Stimulated activated CD4-positive, alpha-beta T cell treated with anti-CD3 and anti-CD28 coated beads, TNF-alpha, amount 100 ng/mL, for 24 hours (primary cell): ENCODE data around the gene GYPB.
"Not testable (repeated sequence)": the region's sequence is repeated elsewhere in the genome, so short reads cannot be mapped to it uniquely, and the experiment has no call there.

Source experiments
- DNase-seq, 3 experiments: peaks; one replicate each; pipeline ENCODE4 v3.0.0-alpha.2; 2020; ENCODE audit warnings: low read depth in 3 of 3

The GYPB gene

GRCh38 chr4:144014808-144015207 lies 4.4 kb downstream of the GYPB start:
- DNase-seq = no peak

DNA sequence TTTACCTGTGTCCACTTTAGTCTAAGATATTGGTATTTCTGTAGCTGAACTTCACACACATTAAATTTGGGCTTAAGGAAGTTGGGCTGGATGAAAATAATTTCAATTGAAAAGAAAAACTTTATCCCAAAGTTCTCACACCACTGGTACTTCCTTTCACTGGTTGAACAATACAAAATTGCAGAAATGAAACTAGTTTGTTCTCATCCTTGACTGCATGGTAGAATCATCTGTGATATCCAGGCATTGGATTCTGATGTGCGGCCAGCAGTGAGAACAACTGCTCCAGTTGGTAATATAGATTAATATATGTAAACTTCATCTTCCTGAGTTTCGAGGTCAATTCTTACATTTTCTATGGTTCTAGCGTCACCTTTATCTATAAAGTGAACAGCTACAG lies 10.6 kb downstream of the GYPB start:
- DNase-seq = not testable (repeated sequence)

DNA sequence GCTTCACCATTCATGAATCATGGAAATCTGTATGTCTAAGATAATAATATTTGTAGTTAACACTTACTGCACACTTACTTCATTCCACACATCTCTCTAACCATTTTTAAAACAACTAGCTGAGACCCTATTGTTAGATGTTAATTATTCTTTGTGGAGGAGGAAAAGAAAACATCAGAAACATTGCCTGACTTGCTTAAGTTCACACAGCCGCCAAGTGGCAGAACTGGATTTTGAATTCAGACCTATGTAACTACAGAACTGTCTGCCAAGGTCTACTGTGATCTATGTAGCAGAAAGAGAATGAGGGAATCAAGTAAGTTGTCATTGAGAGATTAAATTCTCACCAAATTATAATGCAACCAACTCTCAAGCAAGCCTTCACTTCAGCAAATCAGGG lies 11.2 kb downstream of the GYPB start:
- not testable (repeated sequence) for DNase-seq

GRCh38 chr4:144006200-144006803 lies 12.9 kb downstream of the GYPB start:
- DNase-seq = not testable (repeated sequence)

GRCh38 chr4:144005558-144005953 lies 13.6 kb downstream of the GYPB start:
- not testable (repeated sequence) for DNase-seq

DNA sequence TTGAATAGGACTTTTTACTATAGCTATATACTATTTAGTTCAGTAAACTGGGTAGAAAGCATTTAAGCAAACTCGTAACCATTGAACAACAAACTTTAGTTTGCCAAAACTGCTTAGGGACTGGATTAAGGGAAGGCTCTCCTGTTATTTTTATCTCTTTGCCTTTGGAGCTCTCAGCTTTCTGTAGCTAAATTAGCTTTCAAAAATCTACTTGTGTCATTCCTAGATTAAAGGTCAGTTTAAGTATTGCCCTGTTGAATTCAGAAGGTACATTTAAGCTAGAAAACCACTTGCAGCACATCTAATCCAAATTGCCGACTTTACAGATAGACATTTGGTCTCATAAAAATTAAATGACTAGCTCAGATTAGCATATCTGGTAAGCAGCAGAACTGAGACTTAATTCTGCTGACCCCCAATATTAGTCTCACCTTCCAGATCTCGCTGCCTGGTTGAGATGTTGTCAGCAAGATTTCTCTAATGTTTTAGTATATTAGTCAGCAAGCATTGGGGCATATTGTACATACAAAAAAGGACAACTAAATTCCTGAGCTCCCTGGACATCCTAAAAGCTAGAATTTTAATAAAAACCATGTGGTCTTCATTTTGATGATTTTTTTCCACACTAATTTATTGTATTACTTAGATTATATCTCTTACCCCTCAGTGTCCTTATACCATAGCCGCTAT lies 14.2 kb downstream of the GYPB start:
- DNase-seq = not testable (repeated sequence)

GRCh38 chr4:144003890-144004265 lies 15.3 kb downstream of the GYPB start:
- not testable (repeated sequence) for DNase-seq

DNA sequence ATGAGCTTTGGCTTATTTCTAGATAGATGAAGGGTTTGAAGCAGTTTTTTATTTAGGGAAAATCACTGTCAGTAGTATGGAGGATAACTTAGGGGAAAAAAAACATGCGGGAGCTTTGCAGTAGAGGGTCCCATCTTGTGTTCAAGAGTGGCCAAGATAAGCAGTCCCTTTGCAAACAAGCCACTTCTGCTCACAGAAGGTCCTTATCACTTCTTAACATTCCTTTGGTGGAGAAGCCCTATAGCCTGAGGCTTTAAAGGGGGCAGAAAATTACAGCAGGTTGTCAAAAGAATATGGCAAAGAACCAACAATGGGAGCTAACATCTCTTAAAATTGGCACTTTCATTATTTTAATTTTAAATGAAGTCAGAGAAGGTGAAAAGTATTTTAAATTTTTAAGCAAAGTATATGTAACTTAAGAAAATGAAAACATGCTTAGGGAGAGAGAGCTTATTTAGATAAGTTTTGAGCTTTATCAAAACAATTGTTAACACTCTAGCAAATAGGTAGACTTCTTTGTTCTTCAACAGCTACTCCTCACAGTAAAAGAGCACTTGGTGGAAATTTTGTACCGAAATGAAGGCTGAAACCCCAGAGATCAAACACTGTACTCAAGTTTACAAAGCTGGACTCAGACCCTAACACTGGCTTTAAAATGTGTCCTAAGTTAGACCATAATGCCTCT lies 15.8 kb downstream of the GYPB start:
- not testable (repeated sequence) for DNase-seq

GRCh38 chr4:144000331-144000995 lies 18.7 kb downstream of the GYPB start:
- not testable (repeated sequence) for DNase-seq

DNA sequence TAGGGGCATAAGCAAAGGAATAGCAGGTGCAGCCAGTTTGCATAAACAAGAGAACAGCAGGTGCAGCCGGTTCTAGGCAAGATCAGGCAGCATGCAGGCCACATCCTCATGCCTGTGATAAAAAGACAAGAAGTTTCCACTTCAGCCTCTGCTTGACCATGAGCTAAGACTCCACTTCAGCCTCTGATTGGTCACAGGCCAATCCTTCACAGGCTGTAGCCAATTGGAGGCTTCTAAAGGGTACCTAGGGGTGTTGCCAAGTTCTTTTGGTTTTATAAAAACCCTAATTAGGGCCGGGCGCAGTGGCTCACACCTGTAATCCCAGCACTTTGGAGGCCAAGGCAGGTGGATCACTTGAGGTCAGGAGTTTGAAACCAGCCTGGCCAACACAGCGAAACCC lies 23.0 kb downstream of the GYPB start:
- not testable (repeated sequence) for DNase-seq

- not testable (repeated sequence) for DNase-seq
Observed at GRCh38 chr4:143991761-143992160, 27.4 kb downstream of the GYPB start.

GRCh38 chr4:143990717-143991116 lies 28.5 kb downstream of the GYPB start:
- peak in 1 of 3 experiments; percentile 1 for DNase-seq

GRCh38 chr4:143986180-143986579 lies 33.0 kb downstream of the GYPB start:
- no peak for DNase-seq

DNA sequence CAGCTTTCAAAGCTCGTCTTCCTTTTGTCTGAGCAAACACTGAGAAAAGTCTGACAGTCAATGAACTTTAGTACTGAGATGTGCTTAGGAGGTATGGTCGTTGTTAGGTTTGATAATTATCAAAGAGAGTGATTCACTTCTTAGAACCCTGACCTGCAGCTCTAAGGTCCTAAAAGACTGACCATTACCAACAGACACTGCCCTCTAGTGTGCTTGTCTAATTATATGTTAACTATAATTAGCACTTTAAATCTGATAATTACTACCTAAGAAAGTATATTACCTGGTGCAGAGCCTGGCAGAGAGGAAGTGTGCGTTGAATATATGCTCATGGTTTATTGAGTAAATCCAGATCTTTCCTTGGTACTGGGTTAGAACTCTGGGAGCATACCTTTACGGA lies 38.4 kb downstream of the GYPB start:
- not testable (repeated sequence) for DNase-seq

DNA sequence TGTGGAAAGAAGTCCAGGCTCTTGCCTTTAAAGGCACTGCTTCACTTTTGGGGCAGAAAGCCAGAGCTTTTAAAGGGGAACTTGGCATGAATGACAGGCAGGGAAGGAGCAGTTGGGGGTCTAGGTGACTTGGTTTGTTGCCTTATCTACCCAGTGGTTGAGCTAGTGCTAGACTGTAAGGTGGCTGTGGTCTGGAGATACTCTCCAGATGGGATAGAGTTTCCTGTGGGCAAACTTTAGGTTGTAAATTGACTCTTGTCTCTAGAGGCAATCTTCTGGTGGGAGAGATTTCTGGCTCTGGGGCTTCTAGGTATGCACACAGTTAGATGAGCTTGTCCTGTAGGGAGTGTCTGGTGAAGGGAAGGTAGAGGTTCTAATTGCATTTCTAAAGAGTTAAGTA lies 43.7 kb downstream of the GYPB start:
- not testable (repeated sequence) for DNase-seq

DNA sequence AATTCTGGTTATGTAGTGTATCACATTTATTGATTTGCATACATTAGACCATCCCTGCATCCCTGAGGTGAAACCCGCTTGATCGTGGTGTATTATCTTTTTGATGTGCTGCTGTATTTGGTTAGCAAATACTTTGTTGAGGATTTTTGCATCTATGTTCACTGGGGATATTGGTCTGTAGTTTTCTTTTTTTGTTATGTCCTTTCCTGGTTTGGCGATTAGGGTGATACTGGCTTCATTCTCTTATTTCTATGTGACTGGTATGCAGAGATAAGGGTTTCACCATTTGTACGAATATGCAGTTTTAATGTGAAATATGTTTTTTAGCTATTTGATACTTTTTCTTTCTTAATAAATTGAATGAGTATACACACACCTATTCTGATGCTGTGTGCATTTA lies 45.2 kb downstream of the GYPB start:
- not testable (repeated sequence) for DNase-seq

DNA sequence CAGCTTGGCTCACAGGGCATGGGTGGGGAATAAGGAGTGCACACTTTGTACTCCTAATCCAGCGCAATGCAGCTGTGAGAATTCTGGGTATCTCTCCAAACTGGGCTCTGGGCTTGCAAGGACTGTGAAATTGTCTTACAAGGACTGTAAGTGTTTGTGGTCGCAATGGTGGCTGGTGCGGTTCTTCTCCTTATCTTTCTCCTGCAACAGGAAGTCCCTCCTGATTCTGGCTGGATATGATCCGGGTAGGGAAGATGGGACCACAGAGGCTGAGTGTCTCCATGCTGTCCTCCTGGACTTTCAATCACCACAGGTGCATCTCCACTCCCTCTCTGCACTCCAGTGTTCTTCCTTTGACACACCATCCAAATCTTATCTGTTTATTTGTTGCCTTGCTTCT lies 58.1 kb downstream of the GYPB start:
- DNase-seq = no peak

DNA sequence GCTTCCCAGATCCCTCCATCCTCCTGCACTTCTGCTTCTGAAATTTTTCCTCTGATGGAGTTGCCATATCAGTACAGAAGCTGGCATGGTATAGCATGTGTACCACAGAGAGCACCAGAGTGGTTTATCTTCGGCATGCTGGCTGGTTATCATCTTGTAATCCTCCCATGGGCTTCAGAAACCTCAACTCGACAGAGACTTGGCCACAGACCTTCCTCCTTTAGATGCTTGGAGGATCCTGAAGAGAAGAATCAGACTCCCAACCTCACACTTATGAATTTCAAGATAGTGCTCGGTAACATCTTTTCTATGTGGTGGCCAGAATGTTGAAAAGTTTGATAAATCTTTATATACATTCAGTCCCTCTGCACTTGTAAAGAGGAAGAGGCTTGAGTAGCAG lies 63.9 kb downstream of the GYPB start:
- DNase-seq = not testable (repeated sequence)

GRCh38 chr4:143951458-143951972 lies 67.7 kb downstream of the GYPB start:
- not testable (repeated sequence) for DNase-seq

GRCh38 chr4:143950967-143951366 lies 68.2 kb downstream of the GYPB start:
- DNase-seq = not testable (repeated sequence)

- not testable (repeated sequence) for DNase-seq
Observed at GRCh38 chr4:143950185-143950584, 69.0 kb downstream of the GYPB start.

DNA sequence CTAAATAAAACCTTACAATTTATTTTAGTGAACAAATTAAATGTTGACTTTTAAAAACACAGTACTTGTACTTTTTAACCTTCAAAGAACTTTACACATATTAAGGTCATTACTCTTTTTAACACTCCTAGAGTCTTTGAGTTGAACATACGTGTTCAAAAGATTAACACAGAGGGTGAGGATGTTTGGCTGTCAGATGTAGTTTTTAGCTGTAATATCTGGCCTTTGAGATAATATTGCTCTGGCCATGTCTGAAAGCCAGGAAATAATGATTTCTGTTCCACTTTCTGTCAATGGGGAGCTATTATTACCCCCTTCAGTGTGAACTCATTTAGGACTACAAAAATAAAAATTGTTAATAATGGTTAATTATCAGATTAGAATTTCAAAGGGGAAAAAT lies 71.7 kb downstream of the GYPB start:
- not testable (repeated sequence) for DNase-seq
